Measurements from ENCODE around the gene LRRC23.
"Not testable (repeated sequence)": the region's sequence is repeated elsewhere in the genome, so short reads cannot be mapped to it uniquely, and the experiment has no call there.

GRCh38 chr12:6888794-6889193, 15.8 kb upstream of the LRRC23 start:
- not testable (repeated sequence) for TF ChIP-seq ELF4 (IDR thresholded peaks at IDR 0.05); FOXA1 (IDR thresholded peaks at IDR 0.05); NFRKB (IDR thresholded peaks at IDR 0.05); L3MBTL2 (conservative IDR thresholded peaks at IDR 0.05); SP1 (IDR thresholded peaks at IDR 0.05); FOXM1 (IDR thresholded peaks at IDR 0.05; ENCODE audit: borderline replicate concordance); FOXK2 (IDR thresholded peaks at IDR 0.05); SUZ12 (IDR thresholded peaks at IDR 0.05); ZNF384 (IDR thresholded peaks at IDR 0.05); CTBP1 (IDR thresholded peaks at IDR 0.05; ENCODE audit: borderline replicate concordance); HDGF (IDR thresholded peaks at IDR 0.05; ENCODE audit: borderline replicate concordance); LEF1 (IDR thresholded peaks at IDR 0.05; ENCODE audit: borderline replicate concordance); BHLHE40 (IDR thresholded peaks at IDR 0.05; ENCODE audit: borderline replicate concordance)
